Hepatic stellate cell (primary cell): ENCODE data around the gene PHF21B.
"Not testable (repeated sequence)": the region's sequence is repeated elsewhere in the genome, so short reads cannot be mapped to it uniquely, and the experiment has no call there.

Experiments
- DNase-seq: peaks from one replicate; pipeline ENCODE4 v3.0.0; 2011; ENCODE audit warnings: low spot score

PHF21B gene

GRCh38 chr22:44871782-44872181 is 138.0 kb downstream of the PHF21B start:
- DNase-seq: no peak

- DNase-seq: no peak
Measured at GRCh38 chr22:44870021-44870420, 139.8 kb downstream of the PHF21B start.

- DNase-seq: no peak
Measured at GRCh38 chr22:44869196-44869595, 140.6 kb downstream of the PHF21B start.

- DNase-seq: no peak
Measured at GRCh38 chr22:44865193-44866057, 144.4 kb downstream of the PHF21B start.

- no peak for DNase-seq
Measured at GRCh38 chr22:44862981-44863860, 146.6 kb downstream of the PHF21B start.

- no peak for DNase-seq
Measured at GRCh38 chr22:44862281-44862680, 147.5 kb downstream of the PHF21B start.

GRCh38 chr22:44861245-44861644 is 148.6 kb downstream of the PHF21B start:
- DNase-seq: no peak

GRCh38 chr22:44860311-44860710 is 149.5 kb downstream of the PHF21B start:
- no peak for DNase-seq

GRCh38 chr22:44859641-44860040 is 150.2 kb downstream of the PHF21B start:
- no peak for DNase-seq

GRCh38 chr22:44858819-44859218 is 151.0 kb downstream of the PHF21B start:
- not testable (repeated sequence) for DNase-seq

- DNase-seq: no peak
Measured at GRCh38 chr22:44855855-44856254, 153.9 kb downstream of the PHF21B start.

- not testable (repeated sequence) for DNase-seq
Measured at GRCh38 chr22:44854641-44855040, 155.2 kb downstream of the PHF21B start.

- no peak for DNase-seq
Measured at GRCh38 chr22:44850946-44851345, 158.9 kb downstream of the PHF21B start.

- no peak for DNase-seq
Measured at GRCh38 chr22:44848791-44849420, 160.9 kb downstream of the PHF21B start.

GRCh38 chr22:44848296-44848741 is 161.5 kb downstream of the PHF21B start:
- no peak for DNase-seq

GRCh38 chr22:44847892-44848291 is 161.9 kb downstream of the PHF21B start:
- no peak for DNase-seq

GRCh38 chr22:44847380-44847779 is 162.4 kb downstream of the PHF21B start:
- no peak for DNase-seq

GRCh38 chr22:44846726-44847275 is 163.0 kb downstream of the PHF21B start:
- no peak for DNase-seq

- DNase-seq: no peak
Measured at GRCh38 chr22:44845796-44846720, 163.7 kb downstream of the PHF21B start.

- no peak for DNase-seq
Measured at GRCh38 chr22:44845191-44845590, 164.6 kb downstream of the PHF21B start.

GRCh38 chr22:44842417-44842816 is 167.4 kb downstream of the PHF21B start:
- DNase-seq: no peak
